Right kidney (tissue), 9 donors: ENCODE results near the gene AKT3.
A peak's percentile ranks its signal among the peaks of the same experiment; 100 is the strongest.
"Not testable (repeated sequence)": the region's sequence is repeated elsewhere in the genome, so short reads cannot be mapped to it uniquely, and the experiment has no call there.

ENCODE experiments used
- DNase-seq: peaks from one replicate; pipeline ENCODE4 v3.0.0-alpha.2; 2016
- long read RNA-seq, 8 donors: transcript quantifications; one replicate each; lab custom pipeline, GENCODE V29; 2026

The AKT3 gene
- long read RNA-seq, donor 1 = 0 reads
- long read RNA-seq, donor 2 = 0 reads
- long read RNA-seq, donor 3, full-length matches to known transcripts = 2 of 2 reads
- long read RNA-seq, donor 3, partial matches to known transcripts = 0 of 2 reads
- long read RNA-seq, donor 3, other reads (novel, unspliced or antisense) = 0 of 2 reads
- long read RNA-seq, donor 4, full-length matches to known transcripts = 2 of 2 reads
- long read RNA-seq, donor 4, partial matches to known transcripts = 0 of 2 reads
- long read RNA-seq, donor 4, other reads (novel, unspliced or antisense) = 0 of 2 reads
- long read RNA-seq, donor 5 = 0 reads
- long read RNA-seq, donor 6 = 0 reads
- long read RNA-seq, donor 7, full-length matches to known transcripts = 7 of 7 reads
- long read RNA-seq, donor 7, partial matches to known transcripts = 0 of 7 reads
- long read RNA-seq, donor 7, other reads (novel, unspliced or antisense) = 0 of 7 reads
- long read RNA-seq, donor 8, full-length matches to known transcripts = 6 of 6 reads
- long read RNA-seq, donor 8, partial matches to known transcripts = 0 of 6 reads
- long read RNA-seq, donor 8, other reads (novel, unspliced or antisense) = 0 of 6 reads

- DNase-seq = no peak
These were observed at the start of gene AKT3 for GRCh38 chr1:243850202-243850451. TSS of gene AKT3 (minus strand) at chr1:243850243. CDS start at chr1:243843170, 7,073 bp downstream.

GRCh38 chr1:243898278-243898677, 48.2 kb upstream of the AKT3 start:
- no peak for DNase-seq

GRCh38 chr1:243896313-243896712, 46.3 kb upstream of the AKT3 start:
- DNase-seq = no peak

GRCh38 chr1:243892456-243892855, 42.4 kb upstream of the AKT3 start:
- no peak for DNase-seq

GRCh38 chr1:243890576-243890975, 40.5 kb upstream of the AKT3 start:
- no peak for DNase-seq

GRCh38 chr1:243885806-243886205, 35.8 kb upstream of the AKT3 start:
- no peak for DNase-seq

- no peak for DNase-seq
These were observed 34.6 kb upstream of the AKT3 start for GRCh38 chr1:243884603-243885002.

GRCh38 chr1:243883551-243883950, 33.5 kb upstream of the AKT3 start:
- no peak for DNase-seq

- no peak for DNase-seq
These were observed 32.2 kb upstream of the AKT3 start for GRCh38 chr1:243882276-243882675.

- DNase-seq = not testable (repeated sequence)
These were observed 27.0 kb upstream of the AKT3 start for GRCh38 chr1:243877058-243877457.

- no peak for DNase-seq
These were observed 5.7 kb upstream of the AKT3 start for GRCh38 chr1:243855616-243856318.

GRCh38 chr1:243851765-243852164, 1.7 kb upstream of the AKT3 start:
- DNase-seq = no peak

GRCh38 chr1:243851257-243851756, 1.3 kb upstream of the AKT3 start:
- no peak for DNase-seq

- peak; percentile 84 for DNase-seq
These were observed 611 bp upstream of the AKT3 start for GRCh38 chr1:243850452-243851256.

- DNase-seq = peak; percentile 72
These were observed 432 bp downstream of the AKT3 start for GRCh38 chr1:243849421-243850201.

GRCh38 chr1:243848858-243849420, 1.1 kb downstream of the AKT3 start:
- DNase-seq = peak; percentile 57

GRCh38 chr1:243848165-243848857, 1.7 kb downstream of the AKT3 start:
- DNase-seq = no peak

- DNase-seq = no peak
These were observed 3.3 kb downstream of the AKT3 start for GRCh38 chr1:243846761-243847160.

- DNase-seq = no peak
These were observed 4.2 kb downstream of the AKT3 start for GRCh38 chr1:243845888-243846287.

- DNase-seq = no peak
These were observed 5.9 kb downstream of the AKT3 start for GRCh38 chr1:243844186-243844585.
